Activated CD4-positive, alpha-beta memory T cell treated with anti-CD3 and anti-CD28 coated beads, Interleukin-2, amount 10 ng/mL, durations not matched to agents 7 days and 5 days (primary cell): ENCODE measurements around the gene FREM2. TPM values are rescaled to one million over a fixed set of nuclear protein-coding genes. Genes with fewer than 3 reads are reported as not detected.

Experiments used
- CTCF ChIA-PET: fragments of 350-600 bp; sonication (Branson Sonifier 250); formaldehyde crosslinking; loops from one replicate; lab custom pipeline; 2021; ENCODE audit warnings: antibody characterized with exemption, inconsistent platforms; lab: Charles Lee
- POLR2A ChIA-PET: fragments of 350-600 bp; sonication (Branson Sonifier 250); formaldehyde crosslinking; loops from one replicate; lab custom pipeline; 2021; ENCODE audit warnings: antibody characterized with exemption; lab: Charles Lee
- DNase-seq: peaks from one replicate; pipeline ENCODE4 v3.0.0-alpha.2; 2020
- H3K27ac Mint-ChIP-seq: one replicate; pipeline ENCODE4 v1.8.0; 2021; ENCODE audit warnings: mild to moderate bottlenecking, mixed read lengths
- H3K27me3 Mint-ChIP-seq: one replicate; pipeline ENCODE4 v1.8.0; 2021; ENCODE audit warnings: mixed read lengths
- H3K36me3 Mint-ChIP-seq: one replicate; pipeline ENCODE4 v1.8.0; 2021; ENCODE audit warnings: low read depth, mixed read lengths
- H3K4me1 Mint-ChIP-seq: one replicate; pipeline ENCODE4 v1.8.0; 2021; ENCODE audit warnings: mixed read lengths
- H3K4me3 Mint-ChIP-seq: one replicate; pipeline ENCODE4 v1.8.0; 2021; ENCODE audit warnings: mild to moderate bottlenecking, mixed read lengths
- H3K9me3 Mint-ChIP-seq: one replicate; pipeline ENCODE4 v1.8.0; 2021; ENCODE audit warnings: mixed read lengths
- total RNA-seq, 2 experiments: library from RNA; stranded (reverse); gene quantifications; one replicate each; pipeline ENCODE4 v1.2.3, GENCODE V29; 2021

The FREM2 gene
- total RNA-seq, 2 experiments from 2014 or later = not detected

GRCh38 chr13:38905081-38905480, 218.2 kb downstream of the FREM2 start:
- Mint-ChIP-seq H3K36me3 (no peaks in the 10 kb centered on the region), H3K4me1 (no peaks in the 10 kb centered on the region), H3K27ac (no peak overlapping the region), H3K9me3 (no peaks in the 10 kb centered on the region), H3K27me3 (peaks cover 11% of the 10 kb centered on the region), H3K4me3 (no peak overlapping the region)
- no peak for DNase-seq
- CTCF ChIA-PET = no interaction called here
- POLR2A ChIA-PET = no interaction called here

- Mint-ChIP-seq H3K27me3 (peaks cover 17% of the 10 kb centered on the region), H3K36me3 (no peaks in the 10 kb centered on the region), H3K4me3 (no peak overlapping the region), H3K9me3 (no peaks in the 10 kb centered on the region), H3K27ac (no peak overlapping the region), H3K4me1 (no peaks in the 10 kb centered on the region)
- ChIA-PET CTCF (no interaction called here), POLR2A (no interaction called here)
- DNase-seq = no peak
Measured at GRCh38 chr13:38905861-38906260, 219.0 kb downstream of the FREM2 start.

- no peak for DNase-seq
- Mint-ChIP-seq H3K9me3 (no peaks in the 10 kb centered on the region), H3K4me3 (no peak overlapping the region), H3K27me3 (peaks cover 17% of the 10 kb centered on the region), H3K36me3 (no peaks in the 10 kb centered on the region), H3K27ac (no peak overlapping the region), H3K4me1 (no peaks in the 10 kb centered on the region)
- ChIA-PET CTCF (no interaction called here), POLR2A (no interaction called here)
Measured at GRCh38 chr13:38908574-38908973, 221.7 kb downstream of the FREM2 start.

DNA sequence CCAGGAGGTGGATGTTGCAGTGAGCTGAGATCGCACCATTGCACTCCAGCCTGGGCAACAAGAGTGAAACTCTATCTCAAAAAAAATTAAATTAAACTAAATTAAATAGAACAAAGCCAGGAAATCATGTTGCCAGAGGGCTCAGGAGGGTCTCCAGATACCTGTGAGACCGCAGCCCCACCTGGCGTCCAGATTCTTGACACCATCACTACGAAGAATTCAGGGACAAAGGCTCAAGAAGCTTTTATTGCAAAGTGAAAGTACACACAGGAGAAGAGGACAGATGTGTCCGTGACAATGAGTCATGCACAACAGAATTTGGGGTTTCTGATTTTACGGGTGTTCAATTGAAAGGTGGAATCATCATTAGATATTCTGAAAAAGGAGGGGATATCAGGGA, 227.2 kb downstream of the FREM2 start:
- Mint-ChIP-seq H3K36me3 (no peaks in the 10 kb centered on the region), H3K9me3 (no peaks in the 10 kb centered on the region), H3K27ac (no peak overlapping the region), H3K4me3 (no peak overlapping the region), H3K27me3 (peaks cover 21% of the 10 kb centered on the region), H3K4me1 (no peaks in the 10 kb centered on the region)
- CTCF ChIA-PET = no interaction called here
- no peak for DNase-seq
- POLR2A ChIA-PET = no interaction called here

- ChIA-PET CTCF (no interaction called here), POLR2A (no interaction called here)
- no peaks in the 10 kb centered on the region for H3K36me3 Mint-ChIP-seq
- no peak for DNase-seq
- H3K27me3 Mint-ChIP-seq = peaks cover 17% of the 10 kb centered on the region
- H3K9me3 Mint-ChIP-seq = no peaks in the 10 kb centered on the region
- no peak overlapping the region for H3K27ac Mint-ChIP-seq
- H3K4me3 Mint-ChIP-seq = no peak overlapping the region
- no peaks in the 10 kb centered on the region for H3K4me1 Mint-ChIP-seq
Measured at GRCh38 chr13:38921081-38921480, 234.2 kb downstream of the FREM2 start.

GRCh38 chr13:38922170-38922569, 235.3 kb downstream of the FREM2 start:
- POLR2A ChIA-PET = no interaction called here
- CTCF ChIA-PET = no interaction called here
- H3K4me1 Mint-ChIP-seq = no peaks in the 10 kb centered on the region

GRCh38 chr13:38933786-38934185, 246.9 kb downstream of the FREM2 start:
- DNase-seq = no peak
- H3K27ac Mint-ChIP-seq = no peak overlapping the region
- H3K4me1 Mint-ChIP-seq = no peaks in the 10 kb centered on the region
- H3K9me3 Mint-ChIP-seq = no peaks in the 10 kb centered on the region
- no peak overlapping the region for H3K4me3 Mint-ChIP-seq
- ChIA-PET POLR2A (no interaction called here), CTCF (interaction anchor here (2.1 kb wide), 1 partner anchor 19 kb away, joined by 4 read pairs; no protein-coding TSS in a partner anchor)
- no peaks in the 10 kb centered on the region for H3K27me3 Mint-ChIP-seq
- no peaks in the 10 kb centered on the region for H3K36me3 Mint-ChIP-seq

More at GRCh38 chr13:38922170-38922569, 235.3 kb downstream of the FREM2 start:
- H3K36me3 Mint-ChIP-seq = no peaks in the 10 kb centered on the region
- no peak for DNase-seq
- H3K27me3 Mint-ChIP-seq = peaks cover 21% of the 10 kb centered on the region
- no peaks in the 10 kb centered on the region for H3K9me3 Mint-ChIP-seq
- no peak overlapping the region for H3K27ac Mint-ChIP-seq
- no peak overlapping the region for H3K4me3 Mint-ChIP-seq
